Colonic mucosa (tissue), 4 donors: ENCODE measurements around the gene AQP3. TPM values are rescaled to one million over a fixed set of nuclear protein-coding genes. Genes with fewer than 3 reads are reported as not detected.

Experiments
- DNase-seq: peaks from one replicate; pipeline ENCODE4 v3.0.0-alpha.2; 2020
- H3K27ac ChIP-seq: fragments of 200-600 bp; one replicate; pipeline ENCODE4 v1.8.0; 2021
- H3K27me3 ChIP-seq: fragments of 200-600 bp; one replicate; pipeline ENCODE4 v1.8.0; 2021
- H3K36me3 ChIP-seq: fragments of 200-600 bp; one replicate; pipeline ENCODE4 v1.8.0; 2021
- H3K4me1 ChIP-seq: fragments of 200-600 bp; one replicate; pipeline ENCODE4 v1.8.0; 2021; ENCODE audit warnings: mild to moderate bottlenecking
- H3K4me3 ChIP-seq: fragments of 200-600 bp; one replicate; pipeline ENCODE4 v1.8.0; 2021
- H3K9ac ChIP-seq, 2 donors: one replicate each; pipeline ENCODE4 v1.7.0; 2013; ENCODE audit warnings: control low read depth in 2 of 2, low read depth in 2 of 2, low read length in 2 of 2
- H3K9me3 ChIP-seq: fragments of 200-600 bp; one replicate; pipeline ENCODE4 v1.8.0; 2021
- CTCF ChIP-seq: fragments of 200-600 bp; IDR thresholded peaks from one replicate; pipeline ENCODE4 v1.8.0; 2022; ENCODE audit warnings: antibody characterized with exemption, mild to moderate bottlenecking
- intact Hi-C: fragments of 100-400 bp; cut with DNase I; formaldehyde crosslinking; loops from one replicate; pipeline ENCODE4 v1.14.1; 2022
- total RNA-seq, 2 donors: library from RNA; stranded (reverse); fragmentation: NEBNext Ultra II Directional in 1 of 2; extraction: Animal tissue kit (Norgen Biotek cat#: 25700) in 1 of 2; gene quantifications; one replicate each; pipeline ENCODE4 v1.2.1, GENCODE V29; 2021
- donor health status: healthy.
- donor health status: DM: no; HTN: no; CAD: no.
- donor health status: DM: no; HTN: no; CAD: no.

Gene AQP3
- total RNA-seq, 2 donors from 2014 or later, result 7.2 to 13.3 TPM

- DNase-seq, result no peak
- H3K4me3 ChIP-seq, result no peak overlapping the region
- H3K4me1 ChIP-seq, result no peaks in the 10 kb centered on the region
- no peak for TF ChIP-seq CTCF
- intact Hi-C loops, result no loop called here
- H3K27me3 ChIP-seq, result no peaks in the 10 kb centered on the region
- no peaks in the 10 kb centered on the region for H3K36me3 ChIP-seq
- no peaks in the 10 kb centered on the region for H3K9me3 ChIP-seq
- H3K27ac ChIP-seq, result no peak overlapping the region
- H3K9ac ChIP-seq, result no peak overlapping the region
These were observed 13.5 kb downstream of the AQP3 start for GRCh38 chr9:33433871-33434270.

- no peaks in the 10 kb centered on the region for H3K4me1 ChIP-seq
- no peak overlapping the region for H3K4me3 ChIP-seq
- no peak for TF ChIP-seq CTCF
- intact Hi-C loops, result no loop called here
- no peak overlapping the region for H3K9ac ChIP-seq
- H3K27me3 ChIP-seq, result no peaks in the 10 kb centered on the region
- H3K27ac ChIP-seq, result no peak overlapping the region
- no peaks in the 10 kb centered on the region for H3K36me3 ChIP-seq
- no peak for DNase-seq
- H3K9me3 ChIP-seq, result no peaks in the 10 kb centered on the region
These were observed 16.0 kb downstream of the AQP3 start for GRCh38 chr9:33431420-33431819.

- intact Hi-C loops, result no loop called here
- TF ChIP-seq CTCF, result no peak
- no peak for DNase-seq
- H3K9me3 ChIP-seq, result no peaks in the 10 kb centered on the region
- H3K4me1 ChIP-seq, result no peaks in the 10 kb centered on the region
- no peak overlapping the region for H3K27ac ChIP-seq
- no peak overlapping the region for H3K9ac ChIP-seq
- H3K36me3 ChIP-seq, result no peaks in the 10 kb centered on the region
- H3K4me3 ChIP-seq, result no peak overlapping the region
- H3K27me3 ChIP-seq, result no peaks in the 10 kb centered on the region
These were observed 16.5 kb downstream of the AQP3 start for GRCh38 chr9:33430942-33431341.

- Histone ChIP-seq H3K27me3 (no peaks in the 10 kb centered on the region), H3K9me3 (no peaks in the 10 kb centered on the region), H3K9ac (no peak overlapping the region), H3K36me3 (no peaks in the 10 kb centered on the region), H3K27ac (no peak overlapping the region), H3K4me3 (no peak overlapping the region), H3K4me1 (no peaks in the 10 kb centered on the region)
- intact Hi-C loops, result no loop called here
- TF ChIP-seq CTCF, result no peak
- DNase-seq, result no peak
These were observed 18.0 kb downstream of the AQP3 start for GRCh38 chr9:33429256-33429985.

GRCh38 chr9:33426843-33427293 lies 20.5 kb downstream of the AQP3 start:
- H3K27ac ChIP-seq, result no peak overlapping the region
- intact Hi-C loops, result no loop called here
- H3K4me3 ChIP-seq, result no peak overlapping the region
- TF ChIP-seq CTCF, result no peak
- H3K36me3 ChIP-seq, result no peaks in the 10 kb centered on the region
- H3K4me1 ChIP-seq, result no peaks in the 10 kb centered on the region
- no peaks in the 10 kb centered on the region for H3K9me3 ChIP-seq
- DNase-seq, result no peak
- no peaks in the 10 kb centered on the region for H3K27me3 ChIP-seq
- no peak overlapping the region for H3K9ac ChIP-seq
